ENCODE measurements around the gene MFAP2. TPM values are rescaled to one million over a fixed set of nuclear protein-coding genes. Genes with fewer than 3 reads are reported as not detected.

Gene MFAP2
- total and polyA plus RNA-seq, 2 of the 8 experiments (the other 6 are each of a cell fraction or from before 2014, with no cell fraction given): 172 to 326 TPM

GRCh38 chr1:16986560-16986959 lies 6.1 kb upstream of the MFAP2 start:
- no peak overlapping the region for H3K4me2 ChIP-seq (ENCODE audit: insufficient read depth in 1 of 2, low read depth in 2 of 2, low read length in 2 of 2)

More at GRCh38 chr1:16986560-16986959, 6.1 kb upstream of the MFAP2 start:
- Histone ChIP-seq H4K20me1 (replicated peaks in 1 of 2; ENCODE audit: control insufficient read depth in 1 of 2, insufficient read depth in 2 of 2, low read length in 2 of 2) (no peaks in the 10 kb centered on the region), H4K91ac (replicated peaks; ENCODE audit: insufficient read length, low read length) (no peak overlapping the region), H2AFZ (ENCODE audit: low read length) (no peak overlapping the region), H3K4me3 (ENCODE audit: extremely low read depth in 1 of 4, insufficient read depth in 2 of 4, low read depth in 3 of 4, low read length in 4 of 4) (no peak overlapping the region), H2BK15ac (ENCODE audit: low read length) (no peak overlapping the region), H3K23me2 (ENCODE audit: low read depth, low read length) (no peaks in the 10 kb centered on the region), H3K18ac (ENCODE audit: extremely low read depth, low read length) (peak overlapping the region; percentile 19; the same call in 1 of the 2 replicates), H4K8ac (ENCODE audit: extremely low read depth, insufficient read depth, low read length) (no peak overlapping the region; the same call in 1 of the 2 replicates), H3K79me1 (ENCODE audit: low read depth, low read length) (no peaks in the 10 kb centered on the region), H2BK20ac (ENCODE audit: low read length) (no peak overlapping the region), H3K27me3 (replicated peaks in 1 of 4; ENCODE audit: control insufficient read depth in 3 of 4, extremely low read depth in 1 of 4, insufficient read depth in 3 of 4, low read length in 3 of 4) (no peaks in the 10 kb centered on the region), H3K4ac (replicated peaks; ENCODE audit: insufficient read length, low read depth, low read length) (no peak overlapping the region), H3K27ac (ENCODE audit: low read depth, low read length) (no peak overlapping the region), H3K9me3 (ENCODE audit: insufficient read depth in 2 of 2, low read depth in 1 of 2, low read length in 1 of 2) (no peaks in the 10 kb centered on the region), H2BK5ac (ENCODE audit: low read depth, low read length) (no peak overlapping the region; the same call in 1 of the 2 replicates), H2AK5ac (ENCODE audit: low read depth, low read length) (no peak overlapping the region), H3K23ac (ENCODE audit: insufficient read length) (no peak overlapping the region), H4K5ac (ENCODE audit: insufficient read length, low read depth, low read length) (no peak overlapping the region), H3K14ac (ENCODE audit: insufficient read length) (no peak overlapping the region), H2BK120ac (replicated peaks; ENCODE audit: low read depth, low read length) (no peak overlapping the region), H3K4me1 (replicated peaks in 1 of 4; ENCODE audit: control insufficient read depth in 3 of 4, insufficient read depth in 4 of 4, low read length in 3 of 4) (peaks cover 0 to 3% (median 1%) of the 10 kb centered on the region in 4 experiments; a peak in 2 of 7 replicates), H3K36me3 (ENCODE audit: control insufficient read depth in 2 of 4, insufficient read depth in 4 of 4, low read length in 3 of 4) (peaks cover 0 to 9% (median 4%) of the 10 kb centered on the region in 4 experiments; a peak in 3 of 8 replicates), H3K79me2 (ENCODE audit: control insufficient read depth in 1 of 2, insufficient read depth in 2 of 2, low read length in 2 of 2) (no peaks in the 10 kb centered on the region), H3K9ac (replicated peaks in 1 of 4; ENCODE audit: extremely low read depth in 1 of 4, low read depth in 3 of 4, low read length in 3 of 4) (no peak overlapping the region), H3K56ac (replicated peaks; ENCODE audit: insufficient read length, low read depth, low read length) (no peak overlapping the region), H2BK12ac (ENCODE audit: low read depth, low read length) (0 out of 2 replicates have a peak overlapping the region, but pooled peaks have one; percentile 17)
- 86% methylated on average over 23 of the region's 23 CpGs; no CpG with 5 or more reads in 1 of the 2 experiments for WGBS, 2 experiments (ENCODE audit: extremely low coverage in 1 of 2, insufficient coverage in 1 of 2, insufficient read length in 1 of 2, insufficient replicate concordance in 2 of 2, low coverage in 1 of 2, low lambda C conversion rate in 2 of 2, missing lambda C conversion rate in 1 of 2)
- FAIRE-seq: no peak
- TF ChIP-seq, protein P1, sequence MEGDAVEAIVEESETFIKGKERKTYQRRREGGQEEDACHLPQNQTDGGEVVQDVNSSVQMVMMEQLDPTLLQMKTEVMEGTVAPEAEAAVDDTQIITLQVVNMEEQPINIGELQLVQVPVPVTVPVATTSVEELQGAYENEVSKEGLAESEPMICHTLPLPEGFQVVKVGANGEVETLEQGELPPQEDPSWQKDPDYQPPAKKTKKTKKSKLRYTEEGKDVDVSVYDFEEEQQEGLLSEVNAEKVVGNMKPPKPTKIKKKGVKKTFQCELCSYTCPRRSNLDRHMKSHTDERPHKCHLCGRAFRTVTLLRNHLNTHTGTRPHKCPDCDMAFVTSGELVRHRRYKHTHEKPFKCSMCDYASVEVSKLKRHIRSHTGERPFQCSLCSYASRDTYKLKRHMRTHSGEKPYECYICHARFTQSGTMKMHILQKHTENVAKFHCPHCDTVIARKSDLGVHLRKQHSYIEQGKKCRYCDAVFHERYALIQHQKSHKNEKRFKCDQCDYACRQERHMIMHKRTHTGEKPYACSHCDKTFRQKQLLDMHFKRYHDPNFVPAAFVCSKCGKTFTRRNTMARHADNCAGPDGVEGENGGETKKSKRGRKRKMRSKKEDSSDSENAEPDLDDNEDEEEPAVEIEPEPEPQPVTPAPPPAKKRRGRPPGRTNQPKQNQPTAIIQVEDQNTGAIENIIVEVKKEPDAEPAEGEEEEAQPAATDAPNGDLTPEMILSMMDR (IDR thresholded peaks at IDR 0.05; ENCODE audit: control extremely low read depth in 1 of 3, insufficient read depth in 1 of 3, low read depth in 1 of 3, low read length in 3 of 3): no peak
- TF ChIP-seq, protein P2, sequence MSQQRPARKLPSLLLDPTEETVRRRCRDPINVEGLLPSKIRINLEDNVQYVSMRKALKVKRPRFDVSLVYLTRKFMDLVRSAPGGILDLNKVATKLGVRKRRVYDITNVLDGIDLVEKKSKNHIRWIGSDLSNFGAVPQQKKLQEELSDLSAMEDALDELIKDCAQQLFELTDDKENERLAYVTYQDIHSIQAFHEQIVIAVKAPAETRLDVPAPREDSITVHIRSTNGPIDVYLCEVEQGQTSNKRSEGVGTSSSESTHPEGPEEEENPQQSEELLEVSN (IDR thresholded peaks at IDR 0.05): no peak
- no peak for TF ChIP-seq SRF (IDR thresholded peaks at IDR 0.05; ENCODE audit: low read depth, low read length)
- POLR2A ChIA-PET (ENCODE audit: partially characterized antibody): interaction anchor here (0.8 to 2.5 kb wide), 10 partner anchors 8 to 53 kb away, joined by 3 to 16 read pairs (median 3); no protein-coding TSS in a partner anchor
- DNase-seq (ENCODE audit: low read depth in 1 of 2, low spot score in 2 of 2): peak in 1 of 2 experiments; percentile 65
- CTCF ChIA-PET (ENCODE audit: partially characterized antibody): interaction anchor here (0.6 to 14.2 kb wide), 36 partner anchors 8 to 706 kb away, joined by 3 to 267 read pairs (median 5); no protein-coding TSS in a partner anchor
